ENCODE data around the gene DIRAS1. TPM values are rescaled to one million over a fixed set of nuclear protein-coding genes. Genes with fewer than 3 reads are reported as not detected.

DIRAS1 gene
- total RNA-seq, 4 donors from 2014 or later = 0.59 to 0.90 (median 0.87) TPM; not detected in 1

DNA sequence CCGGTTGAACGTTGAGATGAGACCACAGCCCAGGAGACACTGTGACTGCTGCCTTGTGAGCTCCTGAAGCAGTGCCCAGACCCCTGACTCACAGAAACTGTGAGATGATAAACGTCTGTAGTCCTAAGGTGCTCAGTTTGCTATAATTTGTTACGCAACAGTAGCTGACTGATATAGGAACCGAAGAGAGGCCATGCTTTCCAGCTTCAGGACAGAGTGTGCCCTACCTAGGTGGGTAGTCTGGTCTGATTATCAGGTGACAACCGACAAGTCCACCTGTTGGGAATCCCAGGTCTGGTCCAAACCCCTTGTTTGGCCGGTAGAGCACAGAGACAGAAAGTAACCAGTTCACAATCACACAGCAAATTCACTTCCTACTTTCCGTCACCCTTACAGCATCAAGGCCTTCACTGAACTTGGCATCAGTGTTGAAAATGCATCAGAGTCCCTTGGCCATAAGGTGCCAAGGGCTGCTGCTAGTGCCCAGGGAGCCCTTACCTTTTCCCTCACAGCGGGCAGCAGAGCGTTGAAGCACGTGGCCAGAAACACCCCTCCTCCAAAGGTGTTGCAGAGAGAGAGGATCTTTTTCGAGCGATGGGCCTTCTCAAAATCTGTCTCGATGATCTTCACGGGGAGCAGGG lies 15.5 kb upstream of the DIRAS1 start:
- Histone ChIP-seq H3K36me3 (peaks cover 0 to 54% (median 0%) of the 10 kb centered on the region in 3 donors), H3K4me3 (no peak overlapping the region)
- 97 to 98% methylated on average over 15 of the region's 15 CpGs for WGBS, 2 donors

DNA sequence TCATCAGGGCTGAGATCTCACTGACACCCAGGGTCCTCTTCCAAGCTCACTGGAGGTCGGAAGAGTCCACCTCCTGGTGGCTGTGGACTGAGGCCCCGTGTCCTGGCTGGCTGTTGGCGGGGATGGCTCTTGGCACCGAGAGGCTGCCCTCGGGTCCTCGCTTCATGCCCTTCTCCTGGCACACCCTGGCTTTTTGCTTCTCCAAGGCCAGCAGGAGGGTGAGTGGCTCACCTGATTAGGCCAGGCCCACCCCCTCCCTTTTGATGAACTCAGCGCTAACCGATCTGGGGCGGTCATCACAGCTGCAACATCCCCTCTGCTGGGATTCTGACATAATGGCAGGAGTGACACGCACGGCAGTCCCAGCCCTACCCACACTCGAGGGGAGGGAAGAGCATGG lies 14.2 kb upstream of the DIRAS1 start:
- TF ChIP-seq POLR2A (IDR thresholded peaks at IDR 0.05) = no peak
- TF ChIP-seq, protein P1, sequence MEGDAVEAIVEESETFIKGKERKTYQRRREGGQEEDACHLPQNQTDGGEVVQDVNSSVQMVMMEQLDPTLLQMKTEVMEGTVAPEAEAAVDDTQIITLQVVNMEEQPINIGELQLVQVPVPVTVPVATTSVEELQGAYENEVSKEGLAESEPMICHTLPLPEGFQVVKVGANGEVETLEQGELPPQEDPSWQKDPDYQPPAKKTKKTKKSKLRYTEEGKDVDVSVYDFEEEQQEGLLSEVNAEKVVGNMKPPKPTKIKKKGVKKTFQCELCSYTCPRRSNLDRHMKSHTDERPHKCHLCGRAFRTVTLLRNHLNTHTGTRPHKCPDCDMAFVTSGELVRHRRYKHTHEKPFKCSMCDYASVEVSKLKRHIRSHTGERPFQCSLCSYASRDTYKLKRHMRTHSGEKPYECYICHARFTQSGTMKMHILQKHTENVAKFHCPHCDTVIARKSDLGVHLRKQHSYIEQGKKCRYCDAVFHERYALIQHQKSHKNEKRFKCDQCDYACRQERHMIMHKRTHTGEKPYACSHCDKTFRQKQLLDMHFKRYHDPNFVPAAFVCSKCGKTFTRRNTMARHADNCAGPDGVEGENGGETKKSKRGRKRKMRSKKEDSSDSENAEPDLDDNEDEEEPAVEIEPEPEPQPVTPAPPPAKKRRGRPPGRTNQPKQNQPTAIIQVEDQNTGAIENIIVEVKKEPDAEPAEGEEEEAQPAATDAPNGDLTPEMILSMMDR (IDR thresholded peaks at IDR 0.05) = no peak
- TF ChIP-seq EP300 (IDR thresholded peaks at IDR 0.05) = no peak
- Histone ChIP-seq H3K27me3 (no peaks in the 10 kb centered on the region), H3K4me1 (peaks cover 0 to 18% (median 5%) of the 10 kb centered on the region in 4 donors), H3K4me3 (no peak overlapping the region), H3K9me3 (no peaks in the 10 kb centered on the region), H3K27ac (no peak overlapping the region), H3K36me3 (peaks cover 0 to 61% (median 0%) of the 10 kb centered on the region in 3 donors)
- no peak for DNase-seq (ENCODE audit: low spot score in 2 of 2)
- 95 to 96% methylated on average over 10 to 11 of the region's 12 CpGs for WGBS, 2 donors

More for the DNA sequence above, 15.5 kb upstream of the DIRAS1 start:
- TF ChIP-seq POLR2A (IDR thresholded peaks at IDR 0.05) (no peak), EP300 (IDR thresholded peaks at IDR 0.05) (no peak)
- TF ChIP-seq, protein P1 (IDR thresholded peaks at IDR 0.05) = no peak
- no peak overlapping the region for H3K27ac ChIP-seq
- no peaks in the 10 kb centered on the region for H3K9me3 ChIP-seq
- H3K4me1 ChIP-seq = peaks cover 0 to 18% (median 5%) of the 10 kb centered on the region in 4 donors
- DNase-seq (ENCODE audit: low spot score in 2 of 2) = no peak
- no peaks in the 10 kb centered on the region for H3K27me3 ChIP-seq

DNA sequence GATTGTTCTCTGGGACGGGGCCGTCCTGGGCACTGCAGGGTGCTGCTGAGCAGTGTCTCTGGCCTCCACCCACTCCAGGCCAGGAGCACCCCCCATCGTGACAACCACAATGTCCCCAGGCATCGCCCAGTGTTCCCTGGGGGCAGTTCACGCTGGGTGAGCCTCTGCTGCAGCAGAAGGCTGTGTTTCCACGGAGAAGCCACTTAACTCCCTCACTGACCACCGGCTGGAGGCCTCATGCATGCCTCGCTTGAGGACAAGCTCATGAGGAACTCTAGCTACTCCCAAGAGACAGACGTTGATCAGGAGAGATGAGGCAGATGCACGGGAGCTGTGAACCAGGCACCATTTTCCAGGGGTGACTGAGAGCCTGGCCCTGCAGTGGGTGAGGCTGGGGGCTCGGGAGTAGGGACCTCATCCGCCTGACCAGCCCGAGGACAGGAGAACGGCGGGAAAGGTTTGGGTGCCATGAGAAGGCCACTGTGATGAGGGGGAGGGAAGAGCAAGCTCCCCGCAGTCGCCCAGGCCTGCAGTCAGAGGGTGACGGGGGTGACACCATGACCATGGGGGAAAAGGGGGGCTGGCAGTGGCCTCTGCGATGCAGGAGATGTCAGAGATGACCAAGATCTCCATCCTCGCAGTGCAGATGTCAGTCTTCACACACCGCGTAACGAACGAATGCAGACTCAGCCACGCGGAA lies 13.6 kb upstream of the DIRAS1 start:
- Histone ChIP-seq H3K27ac (no peak overlapping the region), H3K4me1 (peaks cover 0 to 15% (median 5%) of the 10 kb centered on the region in 4 donors), H3K36me3 (peaks cover 0 to 61% (median 0%) of the 10 kb centered on the region in 3 donors), H3K4me3 (no peak overlapping the region), H3K9me3 (no peaks in the 10 kb centered on the region), H3K27me3 (no peaks in the 10 kb centered on the region)
- 82 to 91% methylated on average over 26 of the region's 26 CpGs for WGBS, 2 donors
- no peak for DNase-seq (ENCODE audit: low spot score in 2 of 2)
- TF ChIP-seq EP300 (IDR thresholded peaks at IDR 0.05) (no peak), POLR2A (IDR thresholded peaks at IDR 0.05) (no peak)
- TF ChIP-seq, protein P1 (IDR thresholded peaks at IDR 0.05) = no peak

DNA sequence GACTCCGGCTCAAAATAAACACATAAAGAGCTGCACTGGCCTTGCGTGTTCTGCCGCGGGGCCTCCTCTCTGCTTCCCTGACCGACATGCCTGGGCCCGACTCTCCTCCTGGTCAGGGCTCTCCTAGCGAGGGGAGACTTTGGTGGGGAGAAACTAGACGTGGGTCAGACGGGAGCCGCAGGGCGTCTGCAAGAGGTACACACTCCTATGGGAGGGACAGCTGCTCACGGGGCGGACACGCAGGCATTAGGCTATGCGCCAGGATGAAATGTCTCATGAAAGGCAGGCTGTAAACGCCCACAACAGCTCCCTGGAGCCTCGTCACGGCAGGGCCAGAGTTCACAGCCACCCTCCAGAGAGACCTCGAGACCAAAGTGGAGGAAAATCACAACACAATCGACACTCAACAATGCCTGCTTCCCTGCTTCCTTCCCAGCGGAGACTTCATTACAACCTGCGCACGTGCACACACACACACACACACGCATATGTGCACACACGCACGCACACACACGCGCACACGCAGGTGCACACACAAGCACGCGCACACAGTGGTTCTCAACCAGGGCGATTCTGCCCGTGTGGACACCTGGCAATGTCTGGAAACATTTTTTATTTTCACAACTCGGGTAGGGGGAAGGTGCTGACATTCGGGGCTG lies 12.9 kb upstream of the DIRAS1 start:
- 76 to 77% methylated on average over 35 of the region's 35 CpGs for WGBS, 2 donors
- H3K9me3 ChIP-seq = no peaks in the 10 kb centered on the region
- no peak overlapping the region for H3K27ac ChIP-seq
- H3K27me3 ChIP-seq = no peaks in the 10 kb centered on the region
- no peak for DNase-seq (ENCODE audit: low spot score in 2 of 2)
- peaks cover 0 to 61% (median 0%) of the 10 kb centered on the region in 3 donors for H3K36me3 ChIP-seq
- H3K4me1 ChIP-seq = peaks cover 0 to 10% (median 4%) of the 10 kb centered on the region in 4 donors
- TF ChIP-seq EP300 (IDR thresholded peaks at IDR 0.05) = no peak
- TF ChIP-seq POLR2A (IDR thresholded peaks at IDR 0.05) = no peak
- TF ChIP-seq, protein P1 (IDR thresholded peaks at IDR 0.05) = no peak
- H3K4me3 ChIP-seq = no peak overlapping the region
